Mesenchymal stem cell (in vitro differentiated cells and primary cell): ENCODE data around the gene CCS.

ENCODE experiments used
- DNase-seq: peaks from one replicate; pipeline ENCODE4 v3.0.0-alpha.2; 2013
- H2AFZ ChIP-seq: one replicate; pipeline ENCODE4 v1.6.1; 2013; ENCODE audit warnings: low read depth, mild to moderate bottlenecking, control low read depth, inconsistent platforms, low read length, moderate library complexity
- H2AK5ac ChIP-seq: 2 replicates; pipeline ENCODE4 v1.6.1; 2013; ENCODE audit warnings: low read length, moderate library complexity, mild to moderate bottlenecking, inconsistent platforms; ENCODE audit not compliant: severe bottlenecking
- H2BK120ac ChIP-seq: one replicate; pipeline ENCODE4 v1.6.1; 2013; ENCODE audit warnings: low read depth, mild to moderate bottlenecking, inconsistent platforms, low read length, moderate library complexity
- H2BK12ac ChIP-seq, 2 experiments: one replicate each; pipeline ENCODE4 v1.6.1; 2013; ENCODE audit warnings: inconsistent platforms in 2 of 2, low read length in 2 of 2, mild to moderate bottlenecking in 2 of 2, moderate library complexity in 2 of 2, control low read depth in 1 of 2
- H2BK15ac ChIP-seq: one replicate; pipeline ENCODE4 v1.6.1; 2013; ENCODE audit warnings: mild to moderate bottlenecking, low read depth, inconsistent platforms; ENCODE audit not compliant: poor library complexity, severe bottlenecking
- H2BK5ac ChIP-seq: 2 replicates; pipeline ENCODE4 v1.6.1; 2013; ENCODE audit warnings: low read depth, mild to moderate bottlenecking, low read length, control low read depth, inconsistent platforms; ENCODE audit not compliant: poor library complexity, severe bottlenecking
- H3K14ac ChIP-seq, 2 experiments: one replicate each; pipeline ENCODE4 v1.6.1; 2013; ENCODE audit warnings: inconsistent platforms in 2 of 2, low read length in 2 of 2, control low read depth in 1 of 2, mild to moderate bottlenecking in 1 of 2, moderate library complexity in 1 of 2
- H3K18ac ChIP-seq, 2 experiments: one replicate each; pipeline ENCODE4 v1.6.1; 2013; ENCODE audit warnings: inconsistent platforms in 2 of 2, low read length in 2 of 2, control low read depth in 1 of 2, low read depth in 1 of 2, mild to moderate bottlenecking in 1 of 2
- H3K23ac ChIP-seq, 2 experiments: one replicate each; pipeline ENCODE4 v1.6.1; 2013; ENCODE audit warnings: inconsistent platforms in 2 of 2, low read length in 2 of 2, mild to moderate bottlenecking in 2 of 2, moderate library complexity in 2 of 2, control low read depth in 1 of 2
- H3K27ac ChIP-seq: 2 replicates; pipeline ENCODE4 v1.5.1; 2013; ENCODE audit warnings: mild to moderate bottlenecking, moderate library complexity, low read length, control low read depth, inconsistent platforms; ENCODE audit not compliant: poor library complexity, severe bottlenecking
- H3K27me3 ChIP-seq, 2 experiments: 2 replicates each; pipeline versions ENCODE4 v1.6.1 to v1.7.0; 2013; ENCODE audit warnings: low read length in 2 of 2, mild to moderate bottlenecking in 2 of 2, moderate library complexity in 2 of 2, control low read depth in 1 of 2, inconsistent platforms in 1 of 2; ENCODE audit not compliant: control insufficient read depth in 1 of 2, insufficient read depth in 1 of 2
- H3K36me3 ChIP-seq, 2 experiments: 2 replicates each; pipeline versions ENCODE4 v1.6.1 to v1.7.0; 2013; ENCODE audit warnings: low read length in 2 of 2, control low read depth in 1 of 2, inconsistent platforms in 1 of 2, low read depth in 1 of 2, mild to moderate bottlenecking in 1 of 2; ENCODE audit not compliant: insufficient read depth in 2 of 2, control insufficient read depth in 1 of 2
- H3K4ac ChIP-seq, 2 experiments: one replicate each; pipeline ENCODE4 v1.6.1; 2013; ENCODE audit warnings: inconsistent platforms in 2 of 2, low read length in 2 of 2, mild to moderate bottlenecking in 2 of 2, moderate library complexity in 2 of 2, control low read depth in 1 of 2, low read depth in 1 of 2
- H3K4me1 ChIP-seq: 2 replicates; pipeline ENCODE4 v1.6.1; 2013; ENCODE audit warnings: low read depth, low read length, control low read depth; ENCODE audit not compliant: control insufficient read depth, insufficient read depth
- H3K4me2 ChIP-seq: 2 replicates; pipeline ENCODE4 v1.6.1; 2013; ENCODE audit warnings: low read length, mild to moderate bottlenecking, inconsistent platforms; ENCODE audit not compliant: poor library complexity, severe bottlenecking
- H3K4me3 ChIP-seq, 2 experiments: 2 replicates each; pipeline versions ENCODE4 v1.5.1 to v1.7.0; 2013; ENCODE audit warnings: low read length in 2 of 2, mild to moderate bottlenecking in 2 of 2, control low read depth in 1 of 2, low read depth in 1 of 2; ENCODE audit not compliant: insufficient read depth in 1 of 2
- H3K79me1 ChIP-seq: replicated peaks from 2 replicates; pipeline ENCODE4 v1.6.1; 2013; ENCODE audit warnings: mild to moderate bottlenecking, control low read depth, low read length, inconsistent platforms; ENCODE audit not compliant: poor library complexity, severe bottlenecking
- H3K9ac ChIP-seq: 2 replicates; pipeline ENCODE4 v1.7.0; 2013; ENCODE audit warnings: mild to moderate bottlenecking, low read length, moderate library complexity
- H3K9me3 ChIP-seq: 2 replicates; pipeline ENCODE4 v1.7.0; 2013; ENCODE audit warnings: mild to moderate bottlenecking, low read length; ENCODE audit not compliant: control insufficient read depth
- H4K8ac ChIP-seq: one replicate; pipeline ENCODE4 v1.6.1; 2013; ENCODE audit warnings: inconsistent platforms, mild to moderate bottlenecking, low read length, moderate library complexity
- H4K91ac ChIP-seq: one replicate; pipeline ENCODE4 v1.6.1; 2013; ENCODE audit warnings: mild to moderate bottlenecking, low read length, inconsistent platforms
- WGBS: methylation state at CpG from one replicate; pipeline ENCODE4 v1.1.7; 2013; ENCODE audit warnings: mixed read lengths; 5-methylcytosine and 5-hydroxymethylcytosine counted together

CCS gene

GRCh38 chr11:66554602-66555001, 38.4 kb upstream of the CCS start:
- DNase-seq, result no peak
- H2BK120ac ChIP-seq, result no peak overlapping the region
- H3K36me3 ChIP-seq, result no peaks in the 10 kb centered on the region
- no peak overlapping the region for H2BK12ac ChIP-seq
- no peak overlapping the region for H3K23ac ChIP-seq
- H2BK15ac ChIP-seq, result no peak overlapping the region
- no peak overlapping the region for H3K4ac ChIP-seq
- H2AK5ac ChIP-seq, result no peak overlapping the region
- H3K79me1 ChIP-seq, result no peaks in the 10 kb centered on the region
- no peak overlapping the region for H3K14ac ChIP-seq
- peaks cover 11 to 43% of the 10 kb centered on the region in 2 experiments for H3K27me3 ChIP-seq
- no peaks in the 10 kb centered on the region for H3K4me1 ChIP-seq
- H4K8ac ChIP-seq, result no peak overlapping the region
- H4K91ac ChIP-seq, result no peak overlapping the region
- no peak overlapping the region for H3K4me3 ChIP-seq
- H3K27ac ChIP-seq, result no peak overlapping the region
- no peaks in the 10 kb centered on the region for H3K9me3 ChIP-seq
- H2BK5ac ChIP-seq, result no peak overlapping the region
- H3K9ac ChIP-seq, result no peak overlapping the region
- no peak overlapping the region for H3K4me2 ChIP-seq
- H3K18ac ChIP-seq, result no peak overlapping the region
- 86% methylated on average over 5 of the region's 5 CpGs for WGBS
- H2AFZ ChIP-seq, result no peak overlapping the region

DNA sequence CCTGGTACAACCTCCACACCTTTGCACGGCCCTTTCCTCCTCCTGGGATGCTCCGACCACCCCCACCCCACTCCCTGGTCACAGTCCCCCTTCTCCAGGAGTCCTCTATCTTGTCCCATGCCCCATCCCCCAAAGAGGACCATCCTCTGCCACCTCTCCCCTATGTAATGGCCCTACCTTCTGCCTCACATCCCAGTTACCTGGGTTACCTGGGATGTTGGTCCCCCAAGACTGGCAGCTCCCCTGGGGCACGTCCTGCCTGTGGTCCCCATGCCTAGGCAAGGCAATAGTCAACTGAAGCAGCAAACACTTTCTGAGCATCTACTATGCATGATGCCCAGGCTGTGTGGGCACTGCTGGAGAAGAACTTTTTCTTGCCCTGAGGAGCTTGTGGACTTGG, 37.6 kb upstream of the CCS start:
- Histone ChIP-seq H3K36me3 (no peaks in the 10 kb centered on the region), H4K8ac (no peak overlapping the region)

GRCh38 chr11:66556086-66556485, 36.9 kb upstream of the CCS start:
- peak overlapping the region in 1 of 2 experiments; percentile 80 for H3K14ac ChIP-seq
- no peak overlapping the region for H2AK5ac ChIP-seq
- H4K91ac ChIP-seq, result no peak overlapping the region
- H2BK12ac ChIP-seq, result no peak overlapping the region
- no peaks in the 10 kb centered on the region for H3K9me3 ChIP-seq
- 88% methylated on average over 7 of the region's 7 CpGs for WGBS
- H3K4me3 ChIP-seq, result no peak overlapping the region
- H3K79me1 ChIP-seq, result no peaks in the 10 kb centered on the region
- no peaks in the 10 kb centered on the region for H3K4me1 ChIP-seq
- DNase-seq, result no peak
- H3K36me3 ChIP-seq, result no peaks in the 10 kb centered on the region
- no peak overlapping the region for H2AFZ ChIP-seq
- no peak overlapping the region for H4K8ac ChIP-seq
- no peak overlapping the region for H3K18ac ChIP-seq
- no peak overlapping the region for H2BK120ac ChIP-seq
- H3K4ac ChIP-seq, result no peak overlapping the region
- peaks cover 15 to 39% of the 10 kb centered on the region in 2 experiments for H3K27me3 ChIP-seq
- no peak overlapping the region for H2BK5ac ChIP-seq
- no peak overlapping the region for H3K23ac ChIP-seq
- no peak overlapping the region for H2BK15ac ChIP-seq
- no peak overlapping the region for H3K27ac ChIP-seq
- no peak overlapping the region for H3K9ac ChIP-seq
- no peak overlapping the region for H3K4me2 ChIP-seq

More for the DNA sequence above, 37.6 kb upstream of the CCS start:
- H4K91ac ChIP-seq, result no peak overlapping the region
- H2AFZ ChIP-seq, result no peak overlapping the region
- peaks cover 15 to 39% of the 10 kb centered on the region in 2 experiments for H3K27me3 ChIP-seq
- H3K18ac ChIP-seq, result no peak overlapping the region
- no peaks in the 10 kb centered on the region for H3K79me1 ChIP-seq
- H2BK12ac ChIP-seq, result no peak overlapping the region
- no peaks in the 10 kb centered on the region for H3K9me3 ChIP-seq
- H2AK5ac ChIP-seq, result no peak overlapping the region
- no peak overlapping the region for H3K4me3 ChIP-seq
- H3K4me1 ChIP-seq, result no peaks in the 10 kb centered on the region
- no peak overlapping the region for H3K4ac ChIP-seq
- no peak overlapping the region for H3K27ac ChIP-seq
- H3K4me2 ChIP-seq, result no peak overlapping the region
- no peak overlapping the region for H2BK15ac ChIP-seq
- no peak overlapping the region for H3K14ac ChIP-seq
- no peak for DNase-seq
- H2BK5ac ChIP-seq, result no peak overlapping the region
- no peak overlapping the region for H3K23ac ChIP-seq
- no peak overlapping the region for H3K9ac ChIP-seq
- 49% methylated on average over 3 of the region's 3 CpGs for WGBS
- no peak overlapping the region for H2BK120ac ChIP-seq

- Histone ChIP-seq H3K4ac (no peak overlapping the region), H2BK12ac (no peak overlapping the region), H2BK15ac (no peak overlapping the region), H4K8ac (no peak overlapping the region), H3K9me3 (no peaks in the 10 kb centered on the region), H3K36me3 (no peaks in the 10 kb centered on the region), H3K18ac (no peak overlapping the region), H3K4me2 (no peak overlapping the region), H3K23ac (no peak overlapping the region), H2AK5ac (no peak overlapping the region), H4K91ac (no peak overlapping the region), H2BK5ac (no peak overlapping the region), H3K14ac (no peak overlapping the region), H2AFZ (no peak overlapping the region), H3K4me1 (no peaks in the 10 kb centered on the region), H2BK120ac (no peak overlapping the region), H3K9ac (no peak overlapping the region), H3K27ac (no peak overlapping the region), H3K79me1 (no peaks in the 10 kb centered on the region), H3K27me3 (peaks cover 17 to 38% of the 10 kb centered on the region in 2 experiments), H3K4me3 (no peak overlapping the region)
- 91% methylated on average over 24 of the region's 24 CpGs for WGBS
- no peak for DNase-seq
Observed at GRCh38 chr11:66557733-66558326, 35.2 kb upstream of the CCS start.
